Measurements from ENCODE around the gene NID1. TPM values are rescaled to one million over a fixed set of nuclear protein-coding genes. Genes with fewer than 3 reads are reported as not detected.

The NID1 gene
- total RNA-seq, 1 donor from 2014 or later: 65.8 TPM

- intact Hi-C loops (cut with DNase I): no loop called here
- ATAC-seq (no peak), DNase-seq (ENCODE audit: missing footprints) (no peak)
These were observed 5.9 kb upstream of the NID1 start for GRCh38 chr1:236070753-236071152.

- DNase-seq (ENCODE audit: missing footprints) (no peak), ATAC-seq (no peak)
- intact Hi-C loops (cut with DNase I): loop anchor here (10.0 kb wide), 1 partner anchor 205 kb away; the partner anchor contains the start of gene LYST
These were observed 4.9 kb upstream of the NID1 start for GRCh38 chr1:236069796-236070195.

GRCh38 chr1:236067854-236068454, 3.1 kb upstream of the NID1 start:
- intact Hi-C loops (cut with DNase I): loop anchor here (10.0 kb wide), 1 partner anchor 203 kb away; the partner anchor contains the start of gene LYST
- DNase-seq (ENCODE audit: missing footprints) (no peak), ATAC-seq (peak; percentile 48)

GRCh38 chr1:236066828-236067386, 2.0 kb upstream of the NID1 start:
- intact Hi-C loops (cut with DNase I): loop anchor here (10.0 kb wide), 1 partner anchor 202 kb away; the partner anchor contains the start of gene LYST
- DNase-seq (ENCODE audit: missing footprints): peak; percentile 85
- ATAC-seq: peak; percentile 42

- DNase-seq (ENCODE audit: missing footprints) (no peak), ATAC-seq (no peak)
- intact Hi-C loops (cut with DNase I): loop anchor here (10.0 kb wide), 1 partner anchor 201 kb away; the partner anchor contains the start of gene LYST
These were observed 1.2 kb upstream of the NID1 start for GRCh38 chr1:236066054-236066453.

GRCh38 chr1:236065509-236066005, 667 bp upstream of the NID1 start:
- intact Hi-C loops (cut with DNase I): loop anchor here (10.0 kb wide), 1 partner anchor 201 kb away; the partner anchor contains the start of gene LYST

GRCh38 chr1:236063919-236064673, 794 bp downstream of the NID1 start:
- peak; percentile 85 for DNase-seq (ENCODE audit: missing footprints)
- ATAC-seq: peak; percentile 11
- intact Hi-C loops (cut with DNase I): loop anchor here (5.0 to 10.0 kb wide), 2 partner anchors 42 to 199 kb away; partner anchors contain the start of gene LYST

More at GRCh38 chr1:236065509-236066005, 667 bp upstream of the NID1 start:
- DNase-seq (ENCODE audit: missing footprints): no peak
- peak; percentile 14 for ATAC-seq

GRCh38 chr1:236063551-236063918, 1.4 kb downstream of the NID1 start:
- DNase-seq (ENCODE audit: missing footprints) (no peak), ATAC-seq (no peak)
- intact Hi-C loops (cut with DNase I): loop anchor here (5.0 to 10.0 kb wide), 2 partner anchors 41 to 199 kb away; partner anchors contain the start of gene LYST

GRCh38 chr1:236060286-236060685, 4.6 kb downstream of the NID1 start:
- DNase-seq (ENCODE audit: missing footprints) (no peak), ATAC-seq (no peak)
- intact Hi-C loops (cut with DNase I): loop anchor here (5.0 to 10.0 kb wide), 2 partner anchors 38 to 195 kb away; partner anchors contain the start of gene LYST

GRCh38 chr1:236059011-236059410, 5.9 kb downstream of the NID1 start:
- no peak for ATAC-seq
- no peak for DNase-seq (ENCODE audit: missing footprints)
- intact Hi-C loops (cut with DNase I): no loop called here

GRCh38 chr1:236058141-236058934, 6.6 kb downstream of the NID1 start:
- DNase-seq (ENCODE audit: missing footprints) (no peak), ATAC-seq (no peak)
- intact Hi-C loops (cut with DNase I): no loop called here

- intact Hi-C loops (cut with DNase I): no loop called here
These were observed 7.3 kb downstream of the NID1 start for GRCh38 chr1:236057546-236057945.

GRCh38 chr1:236052232-236052993, 12.5 kb downstream of the NID1 start:
- intact Hi-C loops (cut with DNase I): no loop called here
- ATAC-seq (peak; percentile 42), DNase-seq (ENCODE audit: missing footprints) (no peak)

More at GRCh38 chr1:236057546-236057945, 7.3 kb downstream of the NID1 start:
- no peak for DNase-seq (ENCODE audit: missing footprints)
- ATAC-seq: no peak

GRCh38 chr1:236051242-236051791, 13.6 kb downstream of the NID1 start:
- intact Hi-C loops (cut with DNase I): no loop called here
- no peak for DNase-seq (ENCODE audit: missing footprints)
- ATAC-seq: peak; percentile 32

GRCh38 chr1:236045771-236046170, 19.1 kb downstream of the NID1 start:
- ATAC-seq (no peak), DNase-seq (ENCODE audit: missing footprints) (no peak)
- intact Hi-C loops (cut with DNase I): no loop called here

- DNase-seq (ENCODE audit: missing footprints) (no peak), ATAC-seq (no peak)
- intact Hi-C loops (cut with DNase I): no loop called here
These were observed 20.5 kb downstream of the NID1 start for GRCh38 chr1:236044341-236044740.

Measured in Right ventricle myocardium inferior (tissue), 1 donor.